CD4-positive, alpha-beta T cell treated with Interleukin-1 beta for 1 hour (primary cell): ENCODE results near the gene COL16A1.

Experiments
- DNase-seq, 2 donors: peaks; one replicate each; pipeline ENCODE4 v3.0.0-alpha.2; 2020 to 2022

Gene COL16A1

GRCh38 chr1:31644560-31645273 is 59.1 kb downstream of the COL16A1 start, which contains the start of gene PEF1:
PEF1 (minus strand) TSS chr1:31644876; CDS start chr1:31644864, 12 bp downstream.
- peak; percentile 98 to 99 for DNase-seq

- peak in 1 of 2 donors; percentile 78 for DNase-seq
These were observed 59.7 kb downstream of the COL16A1 start for GRCh38 chr1:31643976-31644559.

- no peak for DNase-seq
These were observed 60.9 kb downstream of the COL16A1 start for GRCh38 chr1:31642897-31643296.

- DNase-seq, result no peak
These were observed 61.5 kb downstream of the COL16A1 start for GRCh38 chr1:31642366-31642765.

GRCh38 chr1:31640964-31641363 is 62.9 kb downstream of the COL16A1 start:
- no peak for DNase-seq

- DNase-seq, result no peak
These were observed 63.6 kb downstream of the COL16A1 start for GRCh38 chr1:31640179-31640578.

- DNase-seq, result no peak
These were observed 64.3 kb downstream of the COL16A1 start for GRCh38 chr1:31639543-31639942.

GRCh38 chr1:31637915-31638673 is 65.7 kb downstream of the COL16A1 start:
- DNase-seq, result no peak

- DNase-seq, result no peak
These were observed 70.7 kb downstream of the COL16A1 start for GRCh38 chr1:31633117-31633516.

- no peak for DNase-seq
These were observed 71.2 kb downstream of the COL16A1 start for GRCh38 chr1:31632649-31633048.

- no peak for DNase-seq
These were observed 74.8 kb downstream of the COL16A1 start for GRCh38 chr1:31628931-31629556.

GRCh38 chr1:31627930-31628559 is 75.8 kb downstream of the COL16A1 start:
- DNase-seq, result no peak

GRCh38 chr1:31627301-31627929 is 76.4 kb downstream of the COL16A1 start:
- no peak for DNase-seq

- no peak for DNase-seq
These were observed 77.3 kb downstream of the COL16A1 start for GRCh38 chr1:31626223-31627207.

- DNase-seq, result no peak
These were observed 78.1 kb downstream of the COL16A1 start for GRCh38 chr1:31625561-31626222.

- DNase-seq, result no peak
These were observed 78.9 kb downstream of the COL16A1 start for GRCh38 chr1:31624731-31625514.

- no peak for DNase-seq
These were observed 79.5 kb downstream of the COL16A1 start for GRCh38 chr1:31624309-31624708.

GRCh38 chr1:31623365-31623764 is 80.5 kb downstream of the COL16A1 start:
- no peak for DNase-seq

GRCh38 chr1:31621847-31622730 is 81.7 kb downstream of the COL16A1 start:
- no peak for DNase-seq
